Right renal pelvis (tissue), 4 donors: ENCODE results near the gene AMOTL2. TPM values are rescaled to one million over a fixed set of nuclear protein-coding genes. Genes with fewer than 3 reads are reported as not detected.
A peak's percentile ranks its signal among the peaks of the same experiment; 100 is the strongest.

Source experiments
- DNase-seq, 4 donors: peaks; one replicate each; pipeline ENCODE4 v3.0.0-alpha.2; 2013; ENCODE audit warnings: low read depth in 4 of 4, low spot score in 3 of 4, missing footprints in 1 of 4
- polyA plus RNA-seq, 4 donors: library from polyadenylated mRNA; unstranded; fragments of 120-200 nt; gene quantifications; one replicate each; pipeline ENCODE4 v1.2.1, GENCODE V29; 2013; ENCODE audit not compliant: insufficient read length in 4 of 4

AMOTL2 gene
- polyA plus RNA-seq, 4 donors, result 81.9 to 98.2 (median 93.6) TPM

DNA sequence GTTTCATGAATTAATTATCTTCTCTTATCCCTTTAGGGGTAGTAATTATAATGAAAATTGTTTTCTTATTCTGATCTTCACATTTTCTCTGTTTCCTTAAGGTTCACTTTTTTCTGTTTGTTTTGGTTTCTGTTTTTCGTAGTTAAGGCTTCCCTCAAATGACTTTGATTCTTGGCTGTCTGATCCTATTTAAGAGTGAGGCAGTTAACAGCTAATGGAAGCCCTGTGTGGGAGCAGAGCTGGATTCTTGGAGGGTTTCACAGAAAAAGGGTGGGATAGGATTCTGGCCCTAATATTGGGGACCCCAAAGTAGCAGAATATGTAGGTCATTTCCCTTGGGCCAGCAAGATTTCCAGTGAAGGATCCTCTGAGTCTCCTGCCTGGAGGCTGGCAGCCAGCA lies 6.8 kb upstream of the AMOTL2 start:
- DNase-seq, result no peak

DNA sequence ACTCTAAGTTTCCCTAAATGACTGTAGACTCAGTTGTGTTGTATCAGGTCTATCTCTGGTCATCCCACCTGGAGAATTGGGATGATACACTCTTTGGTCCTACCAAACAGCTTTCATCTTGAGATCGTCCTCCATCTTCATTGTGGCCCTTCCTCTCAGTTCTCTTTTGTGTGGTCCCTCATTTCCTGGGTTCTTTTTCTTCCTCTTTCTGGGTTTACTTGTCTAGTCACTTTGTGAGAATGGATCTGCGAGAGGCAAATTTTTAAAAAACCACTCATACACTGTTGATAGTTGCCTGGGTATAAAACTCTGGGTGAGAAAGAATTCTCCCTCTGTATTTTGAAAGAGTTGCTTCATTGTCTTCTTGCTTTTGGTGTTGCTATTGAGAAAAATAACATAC lies 6.0 kb upstream of the AMOTL2 start:
- DNase-seq, result no peak

DNA sequence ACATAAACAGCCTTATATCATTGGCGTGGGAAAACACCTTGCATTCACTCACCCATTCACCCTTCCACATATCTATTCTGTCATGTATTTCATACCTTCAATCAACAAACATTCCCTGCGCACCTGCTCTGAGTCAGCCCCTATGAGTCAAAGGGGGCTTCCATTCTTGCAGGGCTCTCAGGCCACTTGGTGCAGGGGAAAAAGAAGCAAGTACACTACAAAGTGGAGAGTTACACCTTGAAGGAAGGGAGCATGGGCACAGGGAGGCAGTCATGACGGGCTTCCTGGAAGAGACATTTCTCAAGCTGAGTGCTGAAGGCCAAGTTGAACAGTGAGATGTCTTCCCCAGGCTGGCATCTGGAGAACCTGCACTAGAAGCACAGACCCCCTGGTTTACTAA lies 4.6 kb upstream of the AMOTL2 start:
- no peak for DNase-seq

DNA sequence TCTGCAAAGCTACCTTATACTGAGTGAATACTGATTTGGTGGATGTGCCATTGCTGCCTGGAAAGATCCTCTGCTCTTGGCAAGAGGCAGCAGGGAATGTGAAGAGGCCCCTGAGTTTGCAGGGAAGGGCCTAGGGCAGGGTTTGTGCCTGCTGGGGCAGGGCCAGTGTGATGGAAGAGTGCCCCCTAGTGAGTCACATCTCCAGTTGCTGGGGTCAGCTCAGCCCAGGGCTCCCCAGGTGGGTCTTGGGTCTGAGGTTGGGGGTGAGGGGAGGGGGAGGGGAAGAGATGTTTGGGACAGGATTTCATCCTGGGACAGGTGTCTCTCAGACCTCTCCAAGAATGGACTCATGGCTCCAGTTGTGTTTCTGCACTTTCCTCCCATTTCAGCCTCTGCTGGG lies 4.1 kb upstream of the AMOTL2 start:
- no peak for DNase-seq

DNA sequence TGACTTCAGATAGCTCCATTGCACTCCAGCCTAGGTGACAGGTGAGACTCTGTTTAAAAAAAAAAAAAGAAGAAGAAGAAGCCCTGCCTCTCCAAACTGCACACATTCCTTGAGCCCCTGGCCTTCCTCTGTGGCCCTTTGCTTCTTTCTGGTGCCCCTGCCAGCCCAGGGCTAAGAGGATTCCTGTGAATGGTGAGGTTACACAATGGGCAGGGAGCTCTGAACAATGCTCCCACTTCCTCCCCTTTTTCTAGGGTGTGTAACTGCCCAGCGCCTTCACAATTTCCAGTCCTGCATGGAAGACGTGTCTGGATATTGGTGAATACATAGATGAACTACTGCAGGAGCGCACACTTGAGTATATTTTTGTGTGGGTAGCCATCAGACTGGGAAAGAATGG lies 3.6 kb upstream of the AMOTL2 start:
- no peak for DNase-seq

DNA sequence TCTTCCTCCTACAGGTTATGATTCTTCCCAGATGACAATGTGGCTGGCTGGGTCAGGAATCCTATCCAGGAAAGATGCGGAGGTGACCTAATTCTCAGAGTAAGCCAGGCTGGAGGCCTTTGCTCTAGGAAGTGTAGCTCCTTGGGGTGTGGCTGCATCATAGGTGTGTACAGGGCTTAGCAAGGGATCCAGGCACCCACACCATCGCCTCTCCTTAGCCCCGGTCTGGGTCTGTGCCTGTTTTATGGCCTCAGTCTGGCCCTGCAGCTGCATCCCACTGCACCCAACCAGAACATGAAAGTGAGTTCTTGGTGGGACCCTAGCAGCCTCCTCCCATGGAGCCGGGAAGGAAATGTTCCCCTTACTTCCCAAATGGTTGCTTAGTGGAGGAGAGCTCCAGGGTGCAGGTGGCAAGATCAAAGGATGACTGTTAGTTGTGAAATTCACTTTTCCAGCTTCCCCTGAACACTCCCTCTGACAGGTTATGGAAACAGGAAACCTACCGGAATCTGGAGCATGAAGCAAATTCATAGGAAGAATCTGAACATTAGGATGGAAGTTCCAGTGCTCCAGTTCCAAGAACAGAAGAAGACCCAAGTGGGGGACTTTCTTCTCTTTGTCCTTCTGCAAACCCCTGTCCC lies 2.7 kb upstream of the AMOTL2 start:
- no peak for DNase-seq

DNA sequence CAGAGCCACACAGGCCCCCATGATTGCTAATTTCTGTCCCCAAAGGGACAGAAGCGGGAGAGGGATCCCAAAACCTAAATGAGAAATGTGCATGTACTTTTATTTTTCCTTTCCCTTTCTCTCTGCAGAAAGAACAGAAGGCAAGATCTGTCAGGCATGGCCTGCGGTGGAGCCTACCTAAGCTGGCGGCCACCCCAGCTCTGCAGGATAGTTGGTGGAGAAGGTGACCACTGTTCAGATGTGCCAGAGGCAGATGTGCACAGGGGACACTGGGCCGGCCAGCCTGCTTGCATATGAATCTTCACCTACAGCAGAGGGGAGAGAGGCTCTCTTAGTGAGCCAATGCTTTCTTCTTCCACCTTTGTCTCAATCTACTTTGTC lies 2.1 kb upstream of the AMOTL2 start:
- no peak for DNase-seq

DNA sequence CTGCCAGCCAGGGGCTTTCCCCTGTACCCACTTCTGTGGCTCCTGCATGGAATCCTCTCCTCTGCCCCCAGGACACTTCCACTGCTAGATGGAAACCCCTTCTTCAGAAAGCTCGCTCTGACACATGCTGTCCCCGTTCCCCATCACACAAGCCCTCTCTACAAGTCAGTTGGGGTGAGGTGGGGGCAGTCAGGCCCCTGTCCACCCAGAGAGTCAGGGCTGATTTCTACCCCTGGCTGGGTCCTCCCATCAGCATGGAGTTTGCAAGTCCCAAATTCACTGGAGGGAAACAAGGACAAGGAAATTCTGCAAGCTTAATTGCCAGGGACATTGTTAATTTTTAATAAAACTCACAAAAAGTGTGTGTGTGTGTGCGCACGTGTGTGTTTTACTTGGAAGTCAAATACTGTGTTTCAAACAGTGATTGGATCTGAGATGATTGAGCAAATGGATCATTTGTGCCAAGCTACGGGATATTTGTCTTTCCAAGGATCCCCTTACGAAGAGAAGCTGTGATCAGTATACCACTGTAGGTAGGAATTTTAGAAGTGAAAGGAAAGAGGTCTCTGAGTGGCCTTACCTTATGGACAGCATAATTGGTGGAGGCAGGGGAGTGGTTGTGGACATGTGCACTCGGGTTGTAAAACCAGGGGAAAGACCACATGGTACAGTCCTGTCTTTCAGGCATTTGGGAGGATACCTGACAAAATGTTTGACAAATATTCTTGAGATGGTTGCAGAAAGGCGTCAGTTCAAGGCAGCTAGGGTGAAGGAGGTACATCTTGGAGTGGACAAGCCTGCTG lies 1.5 kb upstream of the AMOTL2 start:
- DNase-seq, result no peak

DNA sequence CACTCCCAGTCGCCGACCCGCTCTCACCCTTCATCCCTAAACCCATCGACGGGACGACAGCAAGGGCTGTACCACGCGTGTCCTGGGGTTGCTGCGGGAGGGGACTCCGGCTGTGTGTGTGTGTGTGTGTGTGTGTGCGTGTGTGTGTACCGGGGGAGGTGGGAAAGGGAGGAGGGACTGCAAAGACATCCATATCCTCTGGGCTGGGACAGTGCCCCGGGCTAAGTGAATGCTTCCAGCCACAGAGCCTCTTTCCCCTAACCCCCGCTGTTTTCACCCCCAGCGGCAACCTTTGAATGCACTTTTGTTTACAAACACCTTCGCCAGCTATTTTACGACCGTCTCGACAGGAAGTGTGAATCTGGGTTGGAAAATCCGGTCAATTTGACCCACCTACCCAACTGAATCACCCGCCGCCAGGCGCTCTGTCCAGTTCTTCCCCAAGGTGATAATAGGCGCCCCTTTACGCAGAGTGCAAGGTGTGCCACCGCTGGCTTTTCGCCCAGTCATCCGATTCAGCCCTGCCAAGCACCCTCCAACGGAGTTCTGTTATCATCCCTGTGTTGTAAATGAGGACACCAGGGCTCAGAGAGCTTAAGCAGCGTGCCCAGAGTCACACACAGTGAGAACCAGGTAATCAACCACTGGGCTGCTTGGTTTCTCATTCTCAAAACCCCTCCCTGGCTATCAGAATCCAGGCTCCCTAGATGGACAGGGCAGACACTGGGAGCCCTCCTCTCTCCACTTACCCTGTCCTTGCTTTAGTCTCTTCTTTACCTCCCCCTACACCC lies 739 bp upstream of the AMOTL2 start:
- no peak for DNase-seq

DNA sequence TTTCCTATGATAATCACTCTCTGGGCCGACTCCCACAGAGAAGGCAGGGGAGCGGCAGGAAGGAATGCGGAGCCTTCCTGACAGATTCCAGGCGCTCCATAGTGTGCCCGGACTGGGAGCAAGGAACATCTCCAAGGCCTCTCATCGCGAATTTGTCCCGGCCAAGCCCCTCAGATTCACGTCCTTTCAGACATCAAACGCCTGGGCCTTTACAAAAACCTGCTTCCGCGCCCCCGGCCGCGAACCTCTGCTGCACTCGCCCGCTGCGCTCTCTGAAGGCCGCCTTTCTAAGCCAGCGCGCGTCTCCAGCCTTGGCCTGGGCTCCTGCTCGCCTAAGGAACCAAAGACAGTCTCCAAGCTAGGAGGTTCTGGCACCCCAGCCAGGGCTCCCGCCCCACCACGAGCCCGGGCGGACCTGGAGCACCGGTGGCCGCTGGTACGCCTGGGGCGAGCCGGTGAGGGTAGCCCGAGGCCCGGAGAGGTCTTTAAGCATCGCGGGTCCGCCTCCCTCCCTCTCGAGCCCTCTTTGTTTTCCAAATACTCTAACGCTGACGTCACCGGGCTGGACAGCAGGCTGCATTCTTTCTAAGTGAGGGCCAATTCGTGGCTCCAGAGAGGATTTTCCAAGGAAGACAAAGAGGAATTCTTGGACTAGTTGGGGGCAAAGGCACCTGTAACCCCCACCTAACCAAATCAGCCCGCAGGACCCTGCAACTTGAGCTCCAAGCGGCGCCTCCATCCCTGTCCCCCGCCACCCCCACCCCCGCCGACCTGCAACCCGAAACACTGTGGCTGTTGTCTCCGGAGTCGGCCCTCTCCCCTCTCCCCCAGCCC lies 759 bp downstream of the AMOTL2 start:
- peak; percentile 80 to 86 (median 83) for DNase-seq

DNA sequence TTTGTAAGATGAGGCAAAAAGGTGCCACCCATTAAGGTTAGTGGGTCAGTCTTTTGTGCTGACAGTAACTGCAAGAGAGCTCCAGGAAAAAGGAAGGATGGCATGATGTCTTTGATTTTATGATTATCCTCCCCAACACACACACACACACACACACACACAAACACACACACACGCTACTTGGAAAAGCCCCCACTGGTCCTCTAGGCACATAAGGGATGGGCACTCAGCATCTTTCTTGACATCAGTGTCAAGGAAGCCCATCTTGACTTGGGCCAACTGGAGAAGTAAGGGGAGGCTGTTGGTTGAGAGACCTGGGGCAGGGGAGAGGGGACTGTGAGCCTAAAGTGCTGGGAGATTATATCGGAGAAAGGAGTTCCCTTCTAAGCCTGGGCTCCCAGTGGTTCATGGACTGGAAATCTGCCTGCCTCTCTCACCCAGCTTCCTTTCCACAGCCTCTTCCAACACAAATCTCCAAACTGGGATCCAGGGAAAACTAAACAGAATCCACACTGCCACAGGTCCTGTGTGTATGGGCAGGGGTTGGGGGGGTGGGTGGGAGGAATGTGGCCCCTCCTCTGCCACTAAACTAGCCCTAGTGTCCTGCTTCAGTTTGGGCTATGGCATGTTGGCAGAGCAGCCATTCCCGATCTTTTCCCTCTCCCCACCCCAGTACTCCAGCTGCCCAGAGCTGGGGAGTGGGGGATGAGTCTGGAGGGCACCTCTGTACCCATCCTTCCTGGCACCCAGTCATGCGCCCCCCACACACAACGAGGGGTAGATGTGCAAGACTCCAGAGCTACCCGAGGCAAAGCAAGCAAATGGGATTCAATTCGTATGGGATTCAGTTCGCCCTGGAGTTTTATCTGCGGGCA lies 1.6 kb downstream of the AMOTL2 start:
- no peak for DNase-seq

DNA sequence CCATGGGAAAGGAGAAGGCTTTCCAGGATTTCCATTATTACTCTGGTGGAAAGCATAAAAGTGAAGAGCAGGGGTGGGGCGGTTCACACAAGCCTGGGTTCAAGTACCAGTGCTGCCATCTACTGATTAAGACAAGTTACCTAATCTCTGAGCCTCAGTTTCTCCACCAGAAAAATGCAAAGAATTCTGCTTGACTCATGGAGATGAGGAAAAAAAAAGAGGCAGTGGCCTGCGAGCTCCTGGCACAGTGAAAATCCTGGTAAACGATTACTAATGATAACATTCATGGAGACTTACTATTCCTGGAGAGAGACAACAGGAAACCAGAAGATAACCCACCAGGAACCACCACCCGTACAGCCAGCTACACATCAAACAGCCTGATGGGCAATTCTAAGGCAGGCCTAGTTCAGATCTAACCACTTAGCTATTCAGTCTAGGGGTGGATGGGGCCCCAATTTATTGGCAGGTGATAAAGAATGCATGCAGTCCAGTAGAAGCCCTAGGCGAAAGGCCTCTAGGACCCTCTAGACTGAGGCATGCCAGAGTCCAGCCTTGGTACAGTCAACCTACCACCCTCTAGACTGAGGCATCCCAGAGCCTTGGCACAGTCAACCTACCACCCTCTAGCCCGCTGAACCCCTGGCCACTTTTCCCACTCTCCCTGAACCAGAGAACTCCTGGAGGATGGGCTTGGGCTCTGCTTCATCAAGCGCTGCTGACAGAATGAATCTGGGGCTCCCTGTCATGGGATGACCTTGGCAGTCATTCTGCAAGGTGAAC lies 2.5 kb downstream of the AMOTL2 start:
- DNase-seq, result no peak

DNA sequence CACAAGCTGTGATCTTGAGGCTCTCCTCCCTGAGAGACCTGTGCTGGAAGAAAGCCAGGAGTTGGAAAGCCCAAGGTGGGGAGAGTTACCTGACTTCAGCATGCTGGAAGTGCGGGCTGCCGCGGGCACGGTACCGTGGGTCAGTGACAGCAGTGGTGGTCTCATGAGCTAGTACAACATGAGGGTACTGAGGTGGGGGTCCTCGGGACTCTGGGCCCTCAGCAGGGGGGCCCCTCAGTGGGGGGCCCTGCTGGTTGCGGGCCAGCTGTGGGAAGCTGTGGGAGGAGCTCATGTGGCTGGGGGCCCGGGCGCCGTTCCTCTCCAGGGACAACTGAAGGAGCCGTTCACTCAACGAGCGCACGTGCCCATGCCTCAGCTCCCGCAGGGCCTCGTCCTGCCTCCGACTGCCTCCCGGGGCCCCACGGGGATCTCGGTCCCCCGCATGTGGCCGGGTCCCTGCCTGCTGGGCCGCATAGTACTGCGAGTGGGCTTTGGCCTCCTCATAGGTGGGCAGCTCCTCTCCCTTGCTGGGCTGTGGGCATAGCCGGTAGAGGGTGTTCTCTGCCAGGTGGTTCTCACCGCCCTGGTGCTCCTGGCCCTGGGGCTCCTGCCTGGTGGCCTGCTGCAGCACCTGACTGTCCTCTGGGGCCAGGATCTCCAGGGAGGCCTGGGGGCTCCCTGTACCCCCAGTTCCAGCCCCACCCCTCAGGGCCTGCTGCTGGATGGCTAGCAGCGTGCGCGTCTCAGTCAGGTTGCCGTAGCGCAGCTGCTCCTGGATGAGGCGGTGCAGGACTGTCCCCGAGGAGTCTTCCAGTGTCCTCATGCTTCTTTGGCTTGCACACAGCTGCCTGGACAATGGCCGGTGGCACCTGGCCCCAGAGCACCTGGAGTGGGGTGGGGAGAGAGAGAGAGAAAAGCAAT lies 3.4 kb downstream of the AMOTL2 start:
- no peak for DNase-seq

DNA sequence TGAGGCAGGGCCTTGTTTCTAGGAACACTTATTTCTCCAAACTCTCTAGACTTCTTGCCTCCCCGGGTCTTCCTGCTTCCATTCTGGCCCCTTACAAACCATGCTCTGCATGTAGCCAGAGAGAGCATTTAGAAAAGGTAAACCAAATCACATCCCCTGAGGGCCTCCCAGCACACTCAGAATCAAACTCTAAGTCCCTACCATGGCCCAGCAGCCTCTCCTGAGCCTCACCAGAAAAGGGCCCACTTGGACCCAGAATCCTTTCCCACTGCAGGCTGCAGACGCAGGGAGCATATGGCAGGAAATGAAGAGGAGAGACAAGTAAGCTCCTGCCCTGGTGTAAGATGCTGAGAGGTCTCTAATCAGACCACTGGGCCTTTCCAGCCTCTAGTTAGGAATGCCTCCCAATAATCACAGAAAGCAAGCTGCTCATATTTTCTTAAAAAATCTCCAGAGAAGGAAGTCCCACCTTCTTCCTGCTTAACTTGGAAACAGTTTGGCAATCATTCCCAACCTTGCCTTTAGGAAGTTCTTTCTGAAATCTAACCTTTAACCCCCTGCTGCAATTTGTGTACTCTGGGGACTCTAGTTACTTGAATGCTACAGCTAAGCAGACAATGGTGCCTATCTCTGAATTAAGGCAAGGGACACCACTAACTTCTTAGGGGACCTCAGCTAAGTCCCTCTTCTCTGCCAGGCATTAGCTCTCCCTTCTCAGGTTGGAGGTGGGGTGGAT lies 4.2 kb downstream of the AMOTL2 start:
- no peak for DNase-seq

DNA sequence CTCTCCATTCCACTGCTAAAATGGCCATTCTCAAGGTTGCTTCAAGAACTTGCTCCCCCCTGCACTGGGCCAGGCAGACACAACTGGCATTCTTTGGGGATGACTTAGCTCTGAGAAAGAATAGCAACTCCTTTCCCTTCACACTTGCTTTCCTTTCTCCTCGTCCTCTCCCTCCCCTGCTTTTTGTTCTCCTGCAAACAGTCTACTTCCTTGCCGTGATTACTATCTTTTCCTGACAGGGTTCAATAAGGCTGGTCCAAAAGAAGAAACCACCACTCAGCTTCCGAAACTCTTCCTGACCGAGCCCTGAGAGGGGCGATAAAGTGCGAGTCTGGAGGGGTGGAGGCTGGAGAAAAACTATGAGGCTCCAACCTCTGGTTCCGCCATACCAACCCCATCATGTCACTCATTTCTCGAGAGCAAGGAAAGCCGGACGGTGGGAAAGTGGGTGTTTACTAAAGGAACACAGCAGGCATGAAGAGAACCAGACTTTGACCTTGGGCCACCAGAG lies 5.0 kb downstream of the AMOTL2 start:
- no peak for DNase-seq

DNA sequence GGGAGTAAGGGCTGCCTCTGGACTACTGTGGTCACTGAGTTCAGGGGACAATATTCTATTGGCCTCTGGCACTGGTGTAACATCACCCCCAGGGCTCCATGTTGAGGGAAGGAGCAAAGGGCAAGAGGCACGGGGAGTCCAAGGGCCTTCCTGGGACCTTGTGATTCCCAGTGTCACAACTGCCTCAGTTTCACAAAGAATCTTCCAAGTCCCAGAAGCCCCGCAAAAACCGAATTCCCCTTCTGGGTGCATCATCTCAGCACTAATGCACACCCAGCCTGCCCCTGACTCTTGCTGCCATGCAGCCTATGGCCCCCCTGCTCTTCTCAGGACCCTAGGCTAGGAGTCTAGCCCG lies 5.5 kb downstream of the AMOTL2 start:
- DNase-seq, result no peak
